ENCODE data around the gene KIF13A. TPM values are rescaled to one million over a fixed set of nuclear protein-coding genes. Genes with fewer than 3 reads are reported as not detected.

KIF13A gene
- total RNA-seq (10 to 100 TPM; 27.7 to 28.7 TPM), polyA plus RNA-seq (ENCODE audit: insufficient read depth, low read depth, low replicate concordance) (20.8 TPM)
- long read RNA-seq, donor 1, partial matches to known transcripts: 0 of 2 reads
- long read RNA-seq, donor 1, other reads (novel, unspliced or antisense): 0 of 2 reads
- long read RNA-seq, donor 2, partial matches to known transcripts: 0 of 4 reads
- long read RNA-seq, donor 2, other reads (novel, unspliced or antisense): 0 of 4 reads

- H3K27ac ChIP-seq: peak within 1 kb of the TSS; percentile 90 to 96
- WGBS, 2 donors: 0% methylated on average over 11 of the region's 54 CpGs; no CpG with 5 or more reads in 1 of the 2 donors
- no peaks in the 10 kb centered on the region for H3K27me3 ChIP-seq
- intact Hi-C loops (cut with DNase I; ENCODE audit: low total_unique reads): no loop called here
- peaks cover 8% of the 10 kb centered on the region for H3K4me1 ChIP-seq
- no peak for DNase-seq
- no peak for TF ChIP-seq POLR2A (IDR thresholded peaks at IDR 0.05)
- TF ChIP-seq, protein P1, sequence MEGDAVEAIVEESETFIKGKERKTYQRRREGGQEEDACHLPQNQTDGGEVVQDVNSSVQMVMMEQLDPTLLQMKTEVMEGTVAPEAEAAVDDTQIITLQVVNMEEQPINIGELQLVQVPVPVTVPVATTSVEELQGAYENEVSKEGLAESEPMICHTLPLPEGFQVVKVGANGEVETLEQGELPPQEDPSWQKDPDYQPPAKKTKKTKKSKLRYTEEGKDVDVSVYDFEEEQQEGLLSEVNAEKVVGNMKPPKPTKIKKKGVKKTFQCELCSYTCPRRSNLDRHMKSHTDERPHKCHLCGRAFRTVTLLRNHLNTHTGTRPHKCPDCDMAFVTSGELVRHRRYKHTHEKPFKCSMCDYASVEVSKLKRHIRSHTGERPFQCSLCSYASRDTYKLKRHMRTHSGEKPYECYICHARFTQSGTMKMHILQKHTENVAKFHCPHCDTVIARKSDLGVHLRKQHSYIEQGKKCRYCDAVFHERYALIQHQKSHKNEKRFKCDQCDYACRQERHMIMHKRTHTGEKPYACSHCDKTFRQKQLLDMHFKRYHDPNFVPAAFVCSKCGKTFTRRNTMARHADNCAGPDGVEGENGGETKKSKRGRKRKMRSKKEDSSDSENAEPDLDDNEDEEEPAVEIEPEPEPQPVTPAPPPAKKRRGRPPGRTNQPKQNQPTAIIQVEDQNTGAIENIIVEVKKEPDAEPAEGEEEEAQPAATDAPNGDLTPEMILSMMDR (IDR thresholded peaks at IDR 0.05): no peak
- H3K4me3 ChIP-seq: peak within 1 kb of the TSS; percentile 73 to 84
- H3K9me3 ChIP-seq: no peaks in the 10 kb centered on the region
- no peaks in the 10 kb centered on the region for H3K36me3 ChIP-seq (ENCODE audit: low read depth, missing control alignments)
These were observed at the start of gene KIF13A for GRCh38 chr6:17987447-17987696. KIF13A (minus strand) TSS chr6:17987635; CDS start chr6:17987463, 172 bp downstream.

GRCh38 chr6:18036781-18037180, 49.3 kb upstream of the KIF13A start:
- no peaks in the 10 kb centered on the region for H3K27me3 ChIP-seq

DNA sequence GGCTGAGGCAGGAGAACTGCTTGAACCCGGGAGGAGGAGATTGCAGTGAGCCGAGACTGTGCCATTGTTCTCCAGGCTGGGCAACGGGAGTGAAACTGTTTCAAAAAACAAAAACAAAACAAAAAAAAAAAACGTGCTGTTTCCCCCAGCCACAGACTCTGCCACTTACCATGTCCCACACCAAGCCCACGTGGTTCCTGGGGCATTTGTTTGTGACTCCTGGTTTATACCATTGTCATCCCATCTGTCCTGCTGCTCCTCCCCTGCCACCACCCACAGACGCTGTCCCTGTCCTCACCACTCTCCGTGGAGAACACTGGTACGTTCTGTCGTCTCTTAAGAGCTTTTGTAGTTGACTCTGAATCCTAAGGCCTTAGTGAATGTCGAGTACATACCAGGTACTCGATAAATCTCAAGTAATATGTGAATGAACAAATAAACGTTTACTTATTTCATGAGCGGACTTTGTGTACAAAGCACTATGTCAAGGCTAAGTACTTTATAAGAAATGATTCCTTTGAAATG, 48.0 kb upstream of the KIF13A start:
- no peak for TF ChIP-seq POLR2A (IDR thresholded peaks at IDR 0.05)
- TF ChIP-seq, protein P1 (IDR thresholded peaks at IDR 0.05): no peak
- Histone ChIP-seq H3K4me1 (no peaks in the 10 kb centered on the region), H3K36me3 (ENCODE audit: low read depth, missing control alignments) (no peaks in the 10 kb centered on the region), H3K27me3 (no peaks in the 10 kb centered on the region), H3K4me3 (no peak overlapping the region), H3K27ac (no peak overlapping the region), H3K9me3 (no peaks in the 10 kb centered on the region)
- DNase-seq: no peak
- 80 to 84% methylated on average over 13 of the region's 13 CpGs for WGBS, 2 donors
- intact Hi-C loops (cut with DNase I; ENCODE audit: low total_unique reads): no loop called here

More at GRCh38 chr6:18036781-18037180, 49.3 kb upstream of the KIF13A start:
- H3K9me3 ChIP-seq: no peaks in the 10 kb centered on the region
- H3K27ac ChIP-seq: no peak overlapping the region
- H3K36me3 ChIP-seq (ENCODE audit: low read depth, missing control alignments): no peaks in the 10 kb centered on the region
- intact Hi-C loops (cut with DNase I; ENCODE audit: low total_unique reads): no loop called here
- no peak for TF ChIP-seq POLR2A (IDR thresholded peaks at IDR 0.05)
- TF ChIP-seq, protein P1 (IDR thresholded peaks at IDR 0.05): no peak
- WGBS, 2 donors: 87 to 91% methylated on average over 4 of the region's 4 CpGs
- no peak for DNase-seq
- H3K4me3 ChIP-seq: no peak overlapping the region
- no peaks in the 10 kb centered on the region for H3K4me1 ChIP-seq

GRCh38 chr6:18034798-18035202, 47.4 kb upstream of the KIF13A start:
- intact Hi-C loops (cut with DNase I; ENCODE audit: low total_unique reads): no loop called here
- DNase-seq: no peak
- no peaks in the 10 kb centered on the region for H3K9me3 ChIP-seq
- TF ChIP-seq, protein P1 (IDR thresholded peaks at IDR 0.05): no peak
- TF ChIP-seq POLR2A (IDR thresholded peaks at IDR 0.05): no peak
- H3K4me3 ChIP-seq: no peak overlapping the region
- 81 to 87% methylated on average over 6 of the region's 6 CpGs for WGBS, 2 donors
- no peaks in the 10 kb centered on the region for H3K4me1 ChIP-seq
- H3K36me3 ChIP-seq (ENCODE audit: low read depth, missing control alignments): no peaks in the 10 kb centered on the region
- no peaks in the 10 kb centered on the region for H3K27me3 ChIP-seq
- H3K27ac ChIP-seq: no peak overlapping the region

DNA sequence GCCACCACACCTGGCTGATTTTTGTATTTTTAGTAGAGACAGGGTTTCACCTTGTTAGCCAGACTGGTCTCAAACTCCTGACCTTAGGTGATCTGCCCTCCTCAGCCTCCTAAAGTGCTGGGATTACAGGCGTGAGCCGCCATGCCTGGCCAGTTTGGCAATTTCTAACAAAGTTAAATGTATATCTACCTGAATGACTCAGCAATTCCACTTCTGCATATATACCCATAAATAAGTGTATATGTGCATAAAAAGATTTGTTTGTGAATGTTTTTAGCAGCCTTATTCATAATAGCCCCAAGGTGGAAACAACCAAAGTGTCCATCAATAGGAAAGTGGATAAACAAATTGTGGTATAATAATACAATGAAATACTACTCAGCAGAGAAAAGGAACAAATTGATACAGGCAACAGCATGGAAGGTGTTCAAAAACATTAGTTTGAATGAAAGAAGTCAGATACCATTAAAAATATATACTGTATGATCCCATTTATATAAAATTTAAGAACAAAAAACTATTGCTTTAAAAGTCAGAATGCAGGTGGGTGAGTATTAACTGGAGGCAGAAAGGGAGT, 44.3 kb upstream of the KIF13A start:
- H3K4me1 ChIP-seq: no peaks in the 10 kb centered on the region
- intact Hi-C loops (cut with DNase I; ENCODE audit: low total_unique reads): no loop called here
- no peaks in the 10 kb centered on the region for H3K9me3 ChIP-seq
- no peaks in the 10 kb centered on the region for H3K36me3 ChIP-seq (ENCODE audit: low read depth, missing control alignments)
- 89 to 100% methylated on average over 2 of the region's 2 CpGs for WGBS, 2 donors
- no peak for DNase-seq
- H3K27ac ChIP-seq: no peak overlapping the region
- no peak for TF ChIP-seq POLR2A (IDR thresholded peaks at IDR 0.05)
- TF ChIP-seq, protein P1 (IDR thresholded peaks at IDR 0.05): no peak
- H3K27me3 ChIP-seq: no peaks in the 10 kb centered on the region
- H3K4me3 ChIP-seq: no peak overlapping the region
